Kidney epithelial cell (primary cell): ENCODE measurements around the gene PADI2. TPM values are rescaled to one million over a fixed set of nuclear protein-coding genes. Genes with fewer than 3 reads are reported as not detected.

Experiments used
- total RNA-seq: library from RNA; depleted of rRNA; stranded (reverse); fragments of >200 nt; gene quantifications from 2 replicates; pipeline ENCODE4 v1.2.3, GENCODE V29; 2015

Gene PADI2
- total RNA-seq, 1 donor from 2014 or later, result 8.1 TPM

Other genes starting within 250 kb of the PADI2 start
- gene RNU1-2, start 223.5 kb downstream of the PADI2 start, total RNA-seq, result under 0.01 TPM in 2 replicates
- 16.4 and 26.2 TPM in 2 replicates for gene CROCC, start 197.5 kb downstream of the PADI2 start, total RNA-seq
- 58.2 and 64.0 TPM in 2 replicates for gene MFAP2, start 138.8 kb downstream of the PADI2 start, total RNA-seq
- 74.1 and 107 TPM in 2 replicates for gene ATP13A2, start 107.5 kb downstream of the PADI2 start, total RNA-seq
- 109 and 122 TPM in 2 replicates for gene SDHB, start 65.4 kb downstream of the PADI2 start, total RNA-seq
- 1.3 and 2.4 TPM in 2 replicates for gene PADI1, start 85.7 kb upstream of the PADI2 start, total RNA-seq
- gene PADI3, start 129.6 kb upstream of the PADI2 start, total RNA-seq, result 0.04 TPM in 1 of 2 replicates, not detected in the other
- not detected in 2 replicates for gene PADI4, start 188.7 kb upstream of the PADI2 start, total RNA-seq